Neutrophil (primary cell): ENCODE results near the gene STAT4.
A peak's percentile ranks its signal among the peaks of the same experiment; 100 is the strongest.

ENCODE experiments used
- H3K27ac ChIP-seq: fragments of 200-600 bp; sonication (generic); 2 replicates; pipeline ENCODE4 v1.5.1; 2016; ENCODE audit warnings: mild to moderate bottlenecking, moderate library complexity
- H3K27me3 ChIP-seq: fragments of 200-600 bp; sonication (generic); 2 replicates; pipeline ENCODE4 v1.6.0; 2016; ENCODE audit warnings: mild to moderate bottlenecking
- H3K36me3 ChIP-seq: fragments of 200-600 bp; sonication (generic); 2 replicates; pipeline ENCODE4 v1.5.1; 2017
- H3K4me1 ChIP-seq, 2 experiments: fragments of 200-600 bp in 1 of 2; sonication (generic) in 1 of 2; 1 replicate in 1 of 2; 2 replicates in 1 of 2; pipeline versions ENCODE4 v1.5.1 to v1.6.1; 2013 to 2016; ENCODE audit warnings: low read depth in 1 of 2, low read length in 1 of 2, mild to moderate bottlenecking in 1 of 2, moderate library complexity in 1 of 2; ENCODE audit not compliant: control insufficient read depth in 1 of 2, insufficient read depth in 1 of 2
- H3K4me3 ChIP-seq, 2 experiments: fragments of 200-600 bp in 1 of 2; sonication (generic) in 1 of 2; 1 replicate in 1 of 2; 2 replicates in 1 of 2; pipeline ENCODE4 v1.5.1; 2013 to 2016; ENCODE audit warnings: low read depth in 1 of 2, low read length in 1 of 2, mild to moderate bottlenecking in 1 of 2, moderate library complexity in 1 of 2
- H3K9me3 ChIP-seq: fragments of 200-600 bp; sonication (generic); 2 replicates; pipeline ENCODE4 v1.5.1; 2016
- TF ChIP-seq, protein P1 (sequence below): fragments of 200-600 bp; sonication (generic); IDR thresholded peaks from 2 replicates; pipeline ENCODE4 v1.5.1; 2016; ENCODE audit warnings: antibody characterized with exemption

Gene STAT4

DNA sequence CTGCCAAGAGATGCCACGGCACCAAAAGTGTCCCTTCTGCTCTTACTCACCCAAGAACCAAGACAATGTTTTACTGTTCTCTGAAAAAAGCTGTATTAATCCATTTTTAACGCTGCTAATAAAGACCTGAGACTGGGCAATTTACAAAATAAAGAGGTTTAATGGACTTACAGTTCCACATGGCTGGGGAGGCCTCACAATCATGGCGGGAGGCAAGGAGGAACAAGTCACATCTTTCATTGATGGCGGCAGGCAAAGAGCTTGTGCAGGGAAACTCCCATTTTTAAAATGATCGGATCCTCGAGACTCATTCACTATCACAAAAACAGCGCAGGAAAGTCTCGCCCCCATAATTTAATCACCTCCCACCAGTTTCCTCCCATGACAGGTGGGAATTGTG is 135.0 kb downstream of the STAT4 start:
- H3K4me1 ChIP-seq: peaks cover 42 to 43% of the 10 kb centered on the region in 2 experiments
- H3K27ac ChIP-seq: no peak overlapping the region

DNA sequence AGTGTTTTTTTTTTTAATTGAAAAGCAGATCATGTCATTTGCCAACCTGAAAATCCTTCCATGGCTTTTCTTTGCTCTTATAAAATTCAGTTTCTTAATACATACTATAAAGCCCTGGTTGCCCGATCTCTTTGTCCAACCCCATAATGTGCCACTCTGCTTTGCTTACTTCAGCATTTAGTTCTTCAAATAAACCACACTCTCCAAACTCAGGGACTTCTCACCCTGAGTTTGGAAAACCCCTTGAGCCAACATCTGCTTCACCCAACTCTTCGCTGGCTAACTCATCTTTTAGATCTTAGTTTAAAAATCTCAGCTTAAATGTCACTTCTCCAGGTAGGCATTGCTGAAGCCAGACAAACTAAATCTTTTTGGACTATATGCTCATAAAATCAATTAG is 135.6 kb downstream of the STAT4 start:
- H3K27ac ChIP-seq: peak overlapping the region; percentile 96
- peak overlapping the region; percentile 96 to 97 for H3K4me3 ChIP-seq
- peaks cover 43 to 46% of the 10 kb centered on the region in 2 experiments for H3K4me1 ChIP-seq

More for the DNA sequence above, 135.0 kb downstream of the STAT4 start:
- Histone ChIP-seq H3K36me3 (peaks cover 14% of the 10 kb centered on the region), H3K27me3 (no peaks in the 10 kb centered on the region), H3K4me3 (no peak overlapping the region), H3K9me3 (no peaks in the 10 kb centered on the region)
- TF ChIP-seq, protein P1, sequence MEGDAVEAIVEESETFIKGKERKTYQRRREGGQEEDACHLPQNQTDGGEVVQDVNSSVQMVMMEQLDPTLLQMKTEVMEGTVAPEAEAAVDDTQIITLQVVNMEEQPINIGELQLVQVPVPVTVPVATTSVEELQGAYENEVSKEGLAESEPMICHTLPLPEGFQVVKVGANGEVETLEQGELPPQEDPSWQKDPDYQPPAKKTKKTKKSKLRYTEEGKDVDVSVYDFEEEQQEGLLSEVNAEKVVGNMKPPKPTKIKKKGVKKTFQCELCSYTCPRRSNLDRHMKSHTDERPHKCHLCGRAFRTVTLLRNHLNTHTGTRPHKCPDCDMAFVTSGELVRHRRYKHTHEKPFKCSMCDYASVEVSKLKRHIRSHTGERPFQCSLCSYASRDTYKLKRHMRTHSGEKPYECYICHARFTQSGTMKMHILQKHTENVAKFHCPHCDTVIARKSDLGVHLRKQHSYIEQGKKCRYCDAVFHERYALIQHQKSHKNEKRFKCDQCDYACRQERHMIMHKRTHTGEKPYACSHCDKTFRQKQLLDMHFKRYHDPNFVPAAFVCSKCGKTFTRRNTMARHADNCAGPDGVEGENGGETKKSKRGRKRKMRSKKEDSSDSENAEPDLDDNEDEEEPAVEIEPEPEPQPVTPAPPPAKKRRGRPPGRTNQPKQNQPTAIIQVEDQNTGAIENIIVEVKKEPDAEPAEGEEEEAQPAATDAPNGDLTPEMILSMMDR: no peak

DNA sequence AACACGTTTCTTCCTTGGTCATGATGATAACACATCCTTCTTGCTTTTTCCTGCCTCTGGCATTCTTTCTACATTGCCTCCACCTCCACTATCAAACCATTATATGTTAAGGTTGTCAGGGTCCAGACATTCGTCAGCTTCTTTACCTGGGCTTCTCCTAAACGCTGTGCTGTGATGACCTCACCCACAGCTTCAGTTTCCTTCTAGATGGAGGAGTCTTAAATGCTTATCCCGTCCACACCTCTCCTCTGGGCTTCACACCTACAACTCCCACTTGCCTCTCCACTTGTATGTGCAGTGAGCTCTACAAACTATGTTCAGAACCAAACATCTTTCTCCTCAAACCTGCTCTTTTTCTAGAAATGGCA is 136.2 kb downstream of the STAT4 start:
- Histone ChIP-seq H3K27ac (peak overlapping the region; percentile 96), H3K27me3 (no peaks in the 10 kb centered on the region), H3K4me3 (peak overlapping the region; percentile 96 to 97), H3K4me1 (peaks cover 38 to 40% of the 10 kb centered on the region in 2 experiments), H3K9me3 (no peaks in the 10 kb centered on the region), H3K36me3 (peaks cover 25% of the 10 kb centered on the region)
- TF ChIP-seq, protein P1: no peak

More for the DNA sequence above, 135.6 kb downstream of the STAT4 start:
- H3K9me3 ChIP-seq: no peaks in the 10 kb centered on the region
- H3K27me3 ChIP-seq: no peaks in the 10 kb centered on the region
- peaks cover 19% of the 10 kb centered on the region for H3K36me3 ChIP-seq
- TF ChIP-seq, protein P1: no peak

DNA sequence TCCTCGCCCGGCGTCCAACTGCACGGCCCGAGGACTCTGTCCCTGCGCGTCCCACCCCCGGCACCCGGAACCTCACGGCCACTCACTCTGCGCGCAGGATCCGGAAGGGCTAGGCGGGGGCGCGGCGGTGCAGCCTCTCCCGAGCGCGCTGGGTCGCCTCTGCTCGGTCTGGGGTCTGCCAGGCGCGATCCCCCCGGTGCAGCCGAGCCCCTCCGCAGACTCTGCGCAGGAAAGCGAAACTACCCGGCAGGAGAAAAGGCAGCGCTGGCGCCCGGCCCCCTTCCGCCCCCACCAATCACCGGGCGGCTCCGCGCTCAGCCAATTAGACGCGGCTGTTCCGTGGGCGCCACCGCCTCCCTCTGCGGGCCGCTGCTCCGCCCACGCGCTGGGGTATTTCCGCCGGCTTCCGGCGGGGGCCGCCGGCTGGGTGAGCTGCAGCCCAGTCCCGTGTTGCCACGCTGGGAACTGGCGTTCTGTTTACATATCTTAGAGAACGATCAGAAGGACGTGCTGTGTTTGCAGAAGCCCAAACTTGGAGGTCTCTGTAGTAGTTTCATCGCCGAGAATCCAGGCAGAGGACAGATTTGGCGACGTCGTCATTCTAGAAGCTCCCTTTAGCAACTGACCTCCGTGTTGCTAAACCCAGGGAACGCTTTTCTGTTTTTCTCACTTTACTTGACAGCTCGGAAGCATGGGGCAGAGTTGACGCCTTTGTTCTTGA is 136.7 kb downstream of the STAT4 start, which contains the start of gene STAT1:
Gene STAT1, minus strand, starts transcription at position 240 of the 721 bp plus-strand sequence. CDS start 4,168 bp downstream, outside the sequence.
- TF ChIP-seq, protein P1: peak; percentile 46
- Histone ChIP-seq H3K27me3 (no peaks in the 10 kb centered on the region), H3K27ac (peak within 1 kb of the TSS; percentile 96), H3K36me3 (peaks cover 30% of the 10 kb centered on the region), H3K9me3 (no peaks in the 10 kb centered on the region), H3K4me3 (peak within 1 kb of the TSS; percentile 96 to 97), H3K4me1 (peaks cover 35 to 37% of the 10 kb centered on the region in 2 experiments)

DNA sequence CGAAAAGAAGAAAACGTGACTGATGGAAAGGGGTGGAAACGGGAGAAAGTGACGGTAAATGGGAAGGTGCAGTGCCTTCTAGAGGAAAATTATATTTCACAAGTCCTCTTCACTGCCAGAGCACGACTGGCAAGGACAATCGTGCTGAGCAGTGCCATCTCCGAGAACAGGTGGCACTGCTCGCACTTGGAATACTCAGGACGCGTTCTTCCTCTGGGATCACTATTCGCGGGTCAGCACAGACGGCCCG is 137.2 kb downstream of the STAT4 start:
- H3K4me1 ChIP-seq: peaks cover 35 to 37% of the 10 kb centered on the region in 2 experiments

More for the DNA sequence above, 137.2 kb downstream of the STAT4 start:
- Histone ChIP-seq H3K9me3 (no peaks in the 10 kb centered on the region), H3K27ac (peak overlapping the region; percentile 96), H3K36me3 (peaks cover 35% of the 10 kb centered on the region), H3K27me3 (no peaks in the 10 kb centered on the region), H3K4me3 (peak overlapping the region; percentile 96 to 97)
- TF ChIP-seq, protein P1: no peak
